DND-41 (cell line): ENCODE results near the gene ARID2.

Experiments used
- EZH2 ChIP-seq: IDR thresholded peaks from 3 replicates; pipeline ENCODE4 v1.6.1; 2012; ENCODE audit warnings: borderline replicate concordance, low read depth, mild to moderate bottlenecking, moderate library complexity, low read length, inconsistent platforms; ENCODE audit not compliant: severe bottlenecking
- TF ChIP-seq, protein P1 (sequence below): IDR thresholded peaks from 2 replicates; pipeline ENCODE4 v1.5.1; 2012; ENCODE audit warnings: borderline replicate concordance, low read length, moderate library complexity, mild to moderate bottlenecking; ENCODE audit not compliant: poor library complexity, severe bottlenecking; ENCODE audit errors: extremely low read depth

GRCh38 chr12:45939759-45940158 is 210.3 kb downstream of the ARID2 start:
- TF ChIP-seq, protein P1, sequence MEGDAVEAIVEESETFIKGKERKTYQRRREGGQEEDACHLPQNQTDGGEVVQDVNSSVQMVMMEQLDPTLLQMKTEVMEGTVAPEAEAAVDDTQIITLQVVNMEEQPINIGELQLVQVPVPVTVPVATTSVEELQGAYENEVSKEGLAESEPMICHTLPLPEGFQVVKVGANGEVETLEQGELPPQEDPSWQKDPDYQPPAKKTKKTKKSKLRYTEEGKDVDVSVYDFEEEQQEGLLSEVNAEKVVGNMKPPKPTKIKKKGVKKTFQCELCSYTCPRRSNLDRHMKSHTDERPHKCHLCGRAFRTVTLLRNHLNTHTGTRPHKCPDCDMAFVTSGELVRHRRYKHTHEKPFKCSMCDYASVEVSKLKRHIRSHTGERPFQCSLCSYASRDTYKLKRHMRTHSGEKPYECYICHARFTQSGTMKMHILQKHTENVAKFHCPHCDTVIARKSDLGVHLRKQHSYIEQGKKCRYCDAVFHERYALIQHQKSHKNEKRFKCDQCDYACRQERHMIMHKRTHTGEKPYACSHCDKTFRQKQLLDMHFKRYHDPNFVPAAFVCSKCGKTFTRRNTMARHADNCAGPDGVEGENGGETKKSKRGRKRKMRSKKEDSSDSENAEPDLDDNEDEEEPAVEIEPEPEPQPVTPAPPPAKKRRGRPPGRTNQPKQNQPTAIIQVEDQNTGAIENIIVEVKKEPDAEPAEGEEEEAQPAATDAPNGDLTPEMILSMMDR, result no peak
- no peak for TF ChIP-seq EZH2
